ENCODE results near the gene KATNBL1. TPM values are rescaled to one million over a fixed set of nuclear protein-coding genes. Genes with fewer than 3 reads are reported as not detected.
A peak's percentile ranks its signal among the peaks of the same experiment; 100 is the strongest.
"Not testable (repeated sequence)": the region's sequence is repeated elsewhere in the genome, so short reads cannot be mapped to it uniquely, and the experiment has no call there.

The KATNBL1 gene
- total and polyA plus RNA-seq, 2 experiments from 2014 or later = 55.4 to 166 TPM

GRCh38 chr15:34122771-34123183 lies 87.1 kb downstream of the KATNBL1 start:
- H3K27ac ChIP-seq = no peak overlapping the region
- peak; percentile 20 for DNase-seq (ENCODE audit: low spot score)

GRCh38 chr15:34121786-34122185 lies 88.1 kb downstream of the KATNBL1 start:
- H3K9me2 ChIP-seq (replicated peaks; ENCODE audit: insufficient read depth); H3K27me3 ChIP-seq; H3K9me3 ChIP-seq (ENCODE audit: low read depth); DNase-seq (ENCODE audit: low spot score); H3K4me1 ChIP-seq (ENCODE audit: insufficient read depth); H3K36me3 ChIP-seq (replicated peaks; ENCODE audit: insufficient read depth, low read depth); H3K27ac ChIP-seq; H3K4me2 ChIP-seq; H2AFZ ChIP-seq; H3K4me3 ChIP-seq; H3K79me2 ChIP-seq; H4K20me1 ChIP-seq (ENCODE audit: insufficient read depth, poor library complexity, severe bottlenecking): not testable (repeated sequence)
- WGBS (ENCODE audit: low lambda C conversion rate, missing lambda C conversion rate) = 52% methylated on average over 12 of the region's 12 CpGs

More at GRCh38 chr15:34122771-34123183, 87.1 kb downstream of the KATNBL1 start:
- Histone ChIP-seq H3K79me2 (no peaks in the 10 kb centered on the region), H3K4me3 (no peak overlapping the region), H3K9me3 (ENCODE audit: low read depth) (no peaks in the 10 kb centered on the region), H2AFZ (no peak overlapping the region), H3K4me1 (ENCODE audit: insufficient read depth) (no peaks in the 10 kb centered on the region), H3K4me2 (no peak overlapping the region), H3K36me3 (replicated peaks; ENCODE audit: insufficient read depth, low read depth) (no peaks in the 10 kb centered on the region), H4K20me1 (ENCODE audit: insufficient read depth, poor library complexity, severe bottlenecking) (no peaks in the 10 kb centered on the region), H3K9me2 (replicated peaks; ENCODE audit: insufficient read depth) (no peaks in the 10 kb centered on the region), H3K27me3 (no peaks in the 10 kb centered on the region)
- TF ChIP-seq EZH2 (IDR thresholded peaks at IDR 0.05; ENCODE audit: borderline replicate concordance) (no peak), EZH2phosphoT487 (IDR thresholded peaks at IDR 0.05; ENCODE audit: low read depth, severe bottlenecking, unreplicated experiment) (no peak), CTCF (IDR thresholded peaks at IDR 0.05; ENCODE audit: poor library complexity) (no peak)
- 72% methylated on average over 6 of the region's 6 CpGs for WGBS (ENCODE audit: low lambda C conversion rate, missing lambda C conversion rate)

GRCh38 chr15:34120420-34120819 lies 89.5 kb downstream of the KATNBL1 start:
- not testable (repeated sequence) for H3K4me3 ChIP-seq; H3K36me3 ChIP-seq (replicated peaks; ENCODE audit: insufficient read depth, low read depth); H3K9me2 ChIP-seq (replicated peaks; ENCODE audit: insufficient read depth); H3K27ac ChIP-seq; H4K20me1 ChIP-seq (ENCODE audit: insufficient read depth, poor library complexity, severe bottlenecking); H3K79me2 ChIP-seq; H3K4me2 ChIP-seq; H3K9me3 ChIP-seq (ENCODE audit: low read depth); H3K27me3 ChIP-seq; H3K4me1 ChIP-seq (ENCODE audit: insufficient read depth); DNase-seq (ENCODE audit: low spot score); H2AFZ ChIP-seq
- 85% methylated on average over 2 of the region's 2 CpGs for WGBS (ENCODE audit: low lambda C conversion rate, missing lambda C conversion rate)

GRCh38 chr15:34119291-34119690 lies 90.6 kb downstream of the KATNBL1 start:
- Histone ChIP-seq H2AFZ (no peak overlapping the region), H3K4me3 (no peak overlapping the region), H3K27ac (no peak overlapping the region), H3K27me3 (no peaks in the 10 kb centered on the region), H3K36me3 (replicated peaks; ENCODE audit: insufficient read depth, low read depth) (no peaks in the 10 kb centered on the region), H3K4me1 (ENCODE audit: insufficient read depth) (no peaks in the 10 kb centered on the region), H4K20me1 (ENCODE audit: insufficient read depth, poor library complexity, severe bottlenecking) (no peaks in the 10 kb centered on the region), H3K9me3 (ENCODE audit: low read depth) (no peaks in the 10 kb centered on the region), H3K79me2 (no peaks in the 10 kb centered on the region), H3K9me2 (replicated peaks; ENCODE audit: insufficient read depth) (no peaks in the 10 kb centered on the region), H3K4me2 (no peak overlapping the region)
- 59% methylated on average over 4 of the region's 4 CpGs for WGBS (ENCODE audit: low lambda C conversion rate, missing lambda C conversion rate)
- DNase-seq (ENCODE audit: low spot score) = peak; percentile 11
- TF ChIP-seq EZH2phosphoT487 (IDR thresholded peaks at IDR 0.05; ENCODE audit: low read depth, severe bottlenecking, unreplicated experiment) = no peak
- TF ChIP-seq CTCF (IDR thresholded peaks at IDR 0.05; ENCODE audit: poor library complexity) = no peak
- no peak for TF ChIP-seq EZH2 (IDR thresholded peaks at IDR 0.05; ENCODE audit: borderline replicate concordance)
